ENCODE data around the gene TRPV4.

- TF ChIP-seq EP300 (IDR thresholded peaks at IDR 0.05) (no peak), CTCF (IDR thresholded peaks at IDR 0.05) (no peak)
Observed at GRCh38 chr12:109759595-109759994, 73.6 kb downstream of the TRPV4 start.
